Measurements from ENCODE around the gene RPL36. TPM values are rescaled to one million over a fixed set of nuclear protein-coding genes. Genes with fewer than 3 reads are reported as not detected.
A peak's percentile ranks its signal among the peaks of the same experiment; 100 is the strongest.

Gene RPL36
- polyA plus RNA-seq (ENCODE audit: insufficient read length), result 1,417 TPM

DNA sequence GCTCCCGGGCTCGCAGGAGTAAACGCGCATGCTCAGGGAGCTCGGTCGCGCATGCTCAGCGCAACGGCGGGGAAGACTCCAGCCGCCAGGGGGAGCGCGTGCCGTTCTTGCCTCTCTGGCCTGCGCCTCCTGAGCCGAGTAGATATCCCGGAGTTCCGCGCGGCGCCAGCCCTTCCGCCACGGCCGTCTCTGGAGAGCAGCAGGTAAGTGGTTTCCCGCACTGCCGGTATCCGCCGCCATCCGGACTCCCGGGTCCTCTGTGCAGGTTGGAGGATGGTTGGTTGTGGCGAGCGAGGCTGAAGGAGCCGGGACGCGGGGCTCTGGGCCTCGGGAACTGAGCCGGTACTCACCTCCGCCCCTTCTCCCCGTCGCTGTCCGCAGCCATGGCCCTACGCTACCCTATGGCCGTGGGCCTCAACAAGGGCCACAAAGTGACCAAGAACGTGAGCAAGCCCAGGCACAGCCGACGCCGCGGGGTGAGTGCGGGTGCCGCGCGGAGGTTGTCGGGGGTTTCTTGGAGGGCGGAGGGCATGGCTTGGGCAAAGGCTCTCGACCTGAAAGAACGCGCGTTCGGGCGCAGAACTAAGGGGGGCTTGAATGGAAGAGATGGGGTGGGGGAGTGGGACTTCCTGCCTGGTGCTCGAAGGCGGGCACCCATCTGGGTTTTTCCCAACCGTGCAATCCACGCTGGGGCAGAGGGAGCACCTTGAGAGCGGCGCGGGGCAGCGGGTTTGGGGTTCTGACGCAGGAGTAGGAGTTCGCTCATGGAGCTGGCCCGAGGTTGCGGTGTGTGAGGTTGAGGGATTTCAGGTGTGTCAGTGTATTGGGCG, at the start of gene RPL36:
Gene RPL36, plus strand, starts transcription at position 171 of the 830 bp plus-strand sequence. Its CDS starts 213 bp downstream, at position 384.
- peak; percentile 98 for DNase-seq

DNA sequence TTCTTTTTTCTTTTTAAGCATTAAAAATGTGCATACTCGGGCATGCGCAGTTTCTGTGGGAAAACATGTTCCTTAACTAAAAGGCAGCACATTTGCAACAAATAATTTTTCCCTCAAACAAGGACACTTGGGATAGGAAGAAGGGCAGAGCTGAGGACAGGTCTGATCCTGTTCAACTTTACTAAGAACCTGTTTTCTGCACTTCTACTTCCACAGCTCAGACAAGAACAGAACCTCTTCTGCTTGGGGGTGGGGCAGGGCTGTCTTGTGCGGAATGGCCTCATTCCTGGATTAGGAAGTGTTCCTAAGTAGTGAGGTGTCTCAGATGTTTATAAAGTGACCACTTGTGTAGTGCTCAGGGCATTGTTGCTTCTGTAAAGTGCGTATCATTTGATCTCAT, 48.9 kb upstream of the RPL36 start:
- DNase-seq, result no peak

DNA sequence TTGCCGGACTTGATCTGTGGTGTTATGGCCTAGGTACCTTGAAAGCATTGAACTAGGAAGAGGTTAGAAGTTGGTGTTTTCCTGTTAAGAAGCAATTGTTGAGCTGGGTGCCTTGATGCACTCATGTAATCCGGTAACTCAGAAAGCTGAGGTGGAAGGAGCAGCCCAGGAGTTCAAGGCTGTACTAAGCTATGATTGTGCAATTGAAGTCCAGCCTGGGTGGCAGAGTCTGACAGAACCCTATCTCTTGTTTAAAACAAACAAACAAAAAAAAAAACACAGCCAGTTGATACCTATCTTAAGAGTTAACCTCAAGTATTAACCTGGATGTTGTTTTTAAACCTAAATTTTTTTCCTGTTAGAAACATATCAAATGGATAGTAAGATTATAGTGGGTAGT, 47.9 kb upstream of the RPL36 start:
- no peak for DNase-seq

- DNase-seq, result no peak
Observed at GRCh38 chr19:5643060-5643459, 47.0 kb upstream of the RPL36 start.

- no peak for DNase-seq
Observed at GRCh38 chr19:5644037-5644436, 46.1 kb upstream of the RPL36 start.

DNA sequence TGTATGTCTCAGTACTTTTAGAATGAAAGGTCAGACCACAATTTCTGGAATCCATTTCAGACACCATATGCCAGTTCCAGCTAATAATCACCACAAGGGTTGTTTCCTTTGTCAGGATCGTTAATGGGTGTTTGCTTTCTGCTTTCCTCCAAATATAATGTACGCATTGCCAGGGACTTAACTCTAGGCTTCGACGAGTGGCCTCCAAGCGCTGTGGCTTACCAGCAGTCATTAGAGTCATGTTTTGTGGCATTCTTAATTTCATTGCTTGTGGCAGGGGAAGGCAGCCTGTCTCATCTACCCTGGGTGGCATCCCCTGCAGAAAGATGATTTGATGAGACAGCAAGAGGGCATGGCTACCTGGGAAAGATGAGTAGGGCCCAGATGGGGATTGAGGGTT, 44.7 kb upstream of the RPL36 start:
- DNase-seq, result no peak

DNA sequence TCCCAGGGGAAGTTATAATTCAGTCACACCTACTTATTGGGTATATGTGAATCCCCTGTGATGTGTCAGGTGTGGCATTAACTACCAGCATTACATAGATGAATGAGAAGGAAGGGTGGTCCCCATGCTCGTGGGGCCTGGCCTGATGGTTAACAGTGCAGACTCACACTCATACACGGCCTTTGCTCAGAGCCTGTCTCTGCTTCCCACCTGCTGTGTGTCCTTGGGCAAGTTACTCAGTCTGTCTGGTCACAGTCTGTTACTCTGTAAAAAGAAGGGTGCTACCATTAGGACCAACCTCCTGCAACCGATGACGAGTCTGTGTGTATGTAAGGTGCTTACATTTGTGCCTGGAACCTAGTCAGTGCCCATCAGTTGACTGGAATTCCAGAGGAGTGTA, 43.4 kb upstream of the RPL36 start:
- no peak for DNase-seq

DNA sequence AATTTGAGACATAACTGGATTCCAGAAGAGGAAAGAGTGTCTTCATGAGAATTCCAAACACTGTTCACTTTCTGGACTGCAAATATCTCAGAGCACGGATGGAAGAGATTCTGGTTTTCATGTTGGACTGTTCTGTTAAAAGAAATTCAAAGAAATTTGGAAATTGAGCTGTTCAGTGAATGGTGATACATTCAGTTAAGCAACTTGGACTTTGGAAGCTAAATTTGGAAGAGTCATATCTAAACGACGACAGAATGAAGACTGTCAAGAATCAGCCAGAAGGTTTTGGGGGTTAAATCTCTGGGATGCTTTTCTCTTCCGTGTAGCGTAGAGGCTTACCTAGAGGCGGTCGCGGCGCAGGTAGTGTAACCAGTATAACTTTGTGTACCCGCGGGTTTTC, 41.6 kb upstream of the RPL36 start:
- no peak for DNase-seq

DNA sequence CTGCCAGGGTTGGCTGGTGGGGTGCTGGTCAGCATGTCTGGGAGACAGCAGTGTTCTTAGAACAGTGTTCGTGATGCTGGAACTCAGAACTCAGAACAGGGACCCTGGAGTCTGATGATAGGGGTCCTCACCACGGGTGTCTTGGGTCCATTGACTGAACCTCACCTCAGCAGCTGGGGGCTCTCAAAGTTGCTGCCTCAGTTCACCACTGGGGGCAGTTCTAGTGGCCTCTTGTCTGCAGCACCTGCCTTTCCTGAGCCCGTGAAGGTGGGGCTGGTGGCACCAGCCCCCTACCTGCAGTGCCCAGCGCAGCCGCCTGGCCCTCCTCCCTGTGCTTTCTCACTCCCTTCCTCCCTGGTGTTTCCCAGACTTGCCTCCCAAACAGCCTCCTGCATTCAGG, 38.7 kb upstream of the RPL36 start:
- no peak for DNase-seq

DNA sequence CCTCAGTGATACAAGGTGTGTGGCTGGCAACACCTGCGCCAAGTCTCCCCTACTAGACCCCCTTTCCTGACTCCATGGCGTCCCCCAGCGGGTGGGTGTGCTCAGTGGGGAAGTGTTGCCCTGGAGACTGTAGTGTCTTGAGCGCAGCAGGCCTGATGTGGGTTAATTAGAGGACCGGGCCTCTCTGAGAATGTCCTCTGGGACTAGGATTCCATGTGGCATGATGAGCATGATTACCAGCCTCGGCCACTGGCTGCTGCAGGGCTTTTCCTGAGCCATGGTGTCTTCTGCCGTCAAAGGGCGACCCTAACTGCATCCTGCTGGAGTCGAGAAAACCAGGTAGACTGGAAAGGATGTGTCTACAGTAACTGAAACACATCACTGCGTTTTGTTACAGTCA, 37.8 kb upstream of the RPL36 start:
- DNase-seq, result no peak

DNA sequence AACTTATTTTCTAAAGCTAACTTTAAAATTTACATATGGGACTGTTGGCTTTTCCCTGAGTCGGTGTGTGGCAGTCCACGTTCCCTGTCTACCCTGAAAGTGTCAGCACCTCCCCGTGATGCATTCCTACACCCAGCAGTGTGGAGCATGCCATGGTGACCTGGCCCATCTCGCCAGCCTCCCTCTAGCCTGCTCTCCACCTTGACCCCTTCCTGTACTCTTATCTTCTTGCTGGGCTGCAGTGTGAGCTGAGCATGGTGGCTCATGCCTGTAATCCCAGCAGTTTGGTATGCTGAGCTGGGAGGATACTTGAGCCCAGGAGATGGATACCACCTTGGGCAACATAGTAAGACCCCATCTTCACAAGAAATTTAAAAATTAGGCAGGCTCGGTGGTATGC, 35.2 kb upstream of the RPL36 start:
- no peak for DNase-seq

GRCh38 chr19:5655412-5655811, 34.7 kb upstream of the RPL36 start:
- no peak for DNase-seq

- no peak for DNase-seq
Observed at GRCh38 chr19:5661483-5661882, 28.6 kb upstream of the RPL36 start.

GRCh38 chr19:5663904-5664303, 26.2 kb upstream of the RPL36 start:
- no peak for DNase-seq

GRCh38 chr19:5664515-5664914, 25.6 kb upstream of the RPL36 start:
- no peak for DNase-seq

- DNase-seq, result no peak
Observed at GRCh38 chr19:5665781-5666513, 24.1 kb upstream of the RPL36 start.

DNA sequence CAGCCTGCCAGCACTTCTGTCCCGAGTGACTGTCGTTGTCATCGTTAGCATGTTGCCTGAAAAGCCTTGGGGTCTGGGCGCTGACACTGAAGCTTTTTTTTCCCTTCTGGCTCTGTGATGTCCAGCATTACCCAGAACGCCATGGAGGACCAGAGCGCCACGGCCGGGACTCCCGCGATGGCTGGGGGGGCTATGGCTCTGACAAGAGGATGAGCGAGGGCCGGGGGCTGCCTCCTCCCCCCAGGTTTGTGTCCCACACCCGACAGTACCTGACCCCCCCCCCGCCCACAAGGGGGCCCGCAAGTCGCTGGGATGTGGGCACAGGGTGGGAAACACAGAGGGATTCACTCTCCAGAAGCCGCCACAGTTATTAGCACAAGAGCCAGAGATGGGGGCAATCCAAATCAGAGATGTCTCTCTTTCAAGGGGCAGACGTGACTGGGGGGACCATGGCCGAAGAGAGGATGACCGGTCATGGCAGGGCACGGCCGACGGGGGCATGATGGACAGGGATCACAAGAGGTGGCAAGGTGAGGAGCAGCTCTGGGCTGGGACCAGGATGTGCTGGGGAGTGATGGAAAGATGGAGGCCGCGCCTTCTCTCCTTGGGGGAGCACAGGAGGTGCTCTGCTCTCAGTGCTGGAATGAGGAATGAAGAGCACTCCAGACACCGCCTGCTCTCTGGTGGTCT, 23.0 kb upstream of the RPL36 start:
- no peak for DNase-seq

GRCh38 chr19:5667751-5668271, 22.3 kb upstream of the RPL36 start:
- DNase-seq, result no peak

DNA sequence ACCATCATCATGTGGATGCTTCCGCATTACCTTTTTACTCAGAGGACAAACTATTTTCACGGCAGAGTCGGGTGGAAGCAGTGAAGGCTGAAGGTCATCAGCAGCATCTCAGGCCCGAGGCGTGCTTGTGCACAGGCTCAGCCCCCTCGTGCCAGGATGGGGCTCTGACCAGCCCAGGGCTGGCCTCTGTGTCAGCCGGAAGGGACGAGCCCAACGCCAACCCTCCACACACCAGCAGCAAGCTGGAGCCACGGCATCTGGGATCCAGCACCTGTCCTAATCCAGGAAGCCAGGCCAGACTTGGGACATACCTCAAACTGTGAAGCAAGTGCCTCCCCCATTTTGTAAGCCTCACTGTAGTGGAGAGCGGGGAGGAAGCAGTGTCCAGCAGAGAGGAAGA, 20.9 kb upstream of the RPL36 start:
- no peak for DNase-seq

DNA sequence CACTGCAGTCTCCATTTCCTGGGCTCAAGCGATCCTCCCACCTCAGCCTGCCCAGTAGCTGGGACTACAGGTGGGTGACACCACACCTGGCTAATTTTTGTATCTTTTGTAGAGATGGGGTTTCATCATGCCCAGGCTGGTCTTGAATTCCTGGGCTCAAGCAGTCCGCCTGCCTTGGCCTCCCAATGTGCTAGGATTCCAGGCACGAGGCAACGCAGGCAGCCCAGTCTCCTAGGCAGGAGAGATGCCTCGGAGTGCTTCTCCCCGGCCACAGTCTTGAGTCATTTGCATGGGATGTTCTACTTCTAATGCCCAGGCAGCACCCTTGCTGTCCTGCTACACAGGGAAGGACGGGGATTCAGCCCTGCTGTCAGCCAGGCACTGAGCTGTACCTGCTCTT, 18.5 kb upstream of the RPL36 start:
- DNase-seq, result no peak

GRCh38 chr19:5672708-5673459, 17.2 kb upstream of the RPL36 start:
- DNase-seq, result no peak

DNA sequence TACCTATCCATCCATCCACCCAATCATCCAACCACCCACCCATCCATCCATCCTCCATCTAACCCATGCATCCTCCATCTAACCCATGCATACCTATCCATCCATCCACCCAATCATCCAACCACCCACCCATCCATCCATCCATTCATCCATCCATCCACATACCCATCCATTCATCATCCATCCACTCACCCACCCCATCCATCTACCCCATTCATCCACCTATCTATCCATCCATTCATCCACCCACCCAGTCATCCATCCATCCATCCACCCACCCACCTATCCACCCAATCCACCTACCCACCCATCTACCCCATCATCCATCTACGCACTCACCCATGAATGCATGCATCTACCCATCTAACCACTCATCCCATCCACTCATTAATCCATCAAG, 16.3 kb upstream of the RPL36 start:
- DNase-seq, result no peak

Measured in hindlimb muscle (tissue), 1 donor.